Lower lobe of right lung (tissue), 2 donors: ENCODE measurements around the gene GGNBP2. TPM values are rescaled to one million over a fixed set of nuclear protein-coding genes. Genes with fewer than 3 reads are reported as not detected.

Source experiments
- ATAC-seq, 2 donors: fragments of 200-7000 bp; cut with Tn5 transposase; one replicate each; pipeline ENCODE4 v1.9.1; 2020 to 2022; ENCODE audit warnings: mild to moderate bottlenecking in 2 of 2, moderate library complexity in 2 of 2
- DNase-seq: peaks from one replicate; pipeline ENCODE4 v3.0.0-alpha.2; 2020
- H3K27ac ChIP-seq: fragments of 200-600 bp; one replicate; pipeline ENCODE4 v1.8.0; 2022
- H3K27me3 ChIP-seq: fragments of 200-600 bp; one replicate; pipeline ENCODE4 v1.8.0; 2022; ENCODE audit warnings: low read depth
- H3K36me3 ChIP-seq: fragments of 200-600 bp; one replicate; pipeline ENCODE4 v1.8.0; 2022; ENCODE audit warnings: mild to moderate bottlenecking
- H3K4me1 ChIP-seq: fragments of 200-600 bp; one replicate; pipeline ENCODE4 v1.8.0; 2022
- H3K4me3 ChIP-seq: fragments of 200-600 bp; one replicate; pipeline ENCODE4 v1.8.0; 2022; ENCODE audit warnings: mild to moderate bottlenecking
- H3K9me3 ChIP-seq: fragments of 200-600 bp; one replicate; pipeline ENCODE4 v1.8.0; 2022
- intact Hi-C: fragments of 100-400 bp; cut with DNase I; formaldehyde crosslinking; loops from one replicate; pipeline ENCODE4 v1.11.0; 2022
- total RNA-seq: library from RNA; stranded (reverse); fragmentation: NEBNext Ultra II Directional; extraction: Animal tissue kit (Norgen Biotek cat#: 25700); gene quantifications from one replicate; pipeline ENCODE4 v1.2.1, GENCODE V29; 2021
- TF ChIP-seq, protein P1 (sequence below): fragments of 200-600 bp; IDR thresholded peaks from one replicate; pipeline ENCODE4 v1.8.0; 2022; ENCODE audit warnings: antibody characterized with exemption, mild to moderate bottlenecking
- donor health status: DM: no; HTN: yes; CAD: no; lungs with severe emphysema.

The GGNBP2 gene
- total RNA-seq, 1 donor from 2014 or later = 74.8 TPM

DNA sequence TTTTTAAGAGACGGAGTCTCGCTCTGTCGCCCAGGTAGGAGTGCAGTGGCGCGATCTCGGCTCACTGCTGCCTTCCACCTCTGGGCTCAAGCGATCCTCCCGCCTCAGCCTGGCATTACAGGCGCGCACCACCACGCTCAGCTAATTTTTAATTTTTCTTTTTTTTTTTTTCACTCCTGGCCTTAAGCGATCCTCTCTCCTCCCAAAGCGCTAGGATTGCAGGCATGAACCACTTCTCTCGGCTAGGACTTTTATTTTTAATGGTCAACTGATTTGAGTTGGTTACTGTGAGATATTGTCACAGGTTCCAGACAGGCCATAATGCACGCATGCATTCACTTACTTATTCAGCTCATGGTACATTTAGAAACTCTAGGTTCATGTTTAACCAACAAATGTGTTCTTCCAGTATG lies 9.0 kb upstream of the GGNBP2 start:
- Histone ChIP-seq H3K36me3 (peaks cover 38% of the 10 kb centered on the region), H3K4me3 (peak overlapping the region; percentile 89), H3K27ac (peak overlapping the region; percentile 98), H3K27me3 (no peaks in the 10 kb centered on the region), H3K4me1 (peaks cover 10% of the 10 kb centered on the region), H3K9me3 (no peaks in the 10 kb centered on the region)
- TF ChIP-seq, protein P1, sequence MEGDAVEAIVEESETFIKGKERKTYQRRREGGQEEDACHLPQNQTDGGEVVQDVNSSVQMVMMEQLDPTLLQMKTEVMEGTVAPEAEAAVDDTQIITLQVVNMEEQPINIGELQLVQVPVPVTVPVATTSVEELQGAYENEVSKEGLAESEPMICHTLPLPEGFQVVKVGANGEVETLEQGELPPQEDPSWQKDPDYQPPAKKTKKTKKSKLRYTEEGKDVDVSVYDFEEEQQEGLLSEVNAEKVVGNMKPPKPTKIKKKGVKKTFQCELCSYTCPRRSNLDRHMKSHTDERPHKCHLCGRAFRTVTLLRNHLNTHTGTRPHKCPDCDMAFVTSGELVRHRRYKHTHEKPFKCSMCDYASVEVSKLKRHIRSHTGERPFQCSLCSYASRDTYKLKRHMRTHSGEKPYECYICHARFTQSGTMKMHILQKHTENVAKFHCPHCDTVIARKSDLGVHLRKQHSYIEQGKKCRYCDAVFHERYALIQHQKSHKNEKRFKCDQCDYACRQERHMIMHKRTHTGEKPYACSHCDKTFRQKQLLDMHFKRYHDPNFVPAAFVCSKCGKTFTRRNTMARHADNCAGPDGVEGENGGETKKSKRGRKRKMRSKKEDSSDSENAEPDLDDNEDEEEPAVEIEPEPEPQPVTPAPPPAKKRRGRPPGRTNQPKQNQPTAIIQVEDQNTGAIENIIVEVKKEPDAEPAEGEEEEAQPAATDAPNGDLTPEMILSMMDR = no peak
- ATAC-seq (peak; percentile 39 to 51), DNase-seq (no peak)
- intact Hi-C loops = no loop called here

DNA sequence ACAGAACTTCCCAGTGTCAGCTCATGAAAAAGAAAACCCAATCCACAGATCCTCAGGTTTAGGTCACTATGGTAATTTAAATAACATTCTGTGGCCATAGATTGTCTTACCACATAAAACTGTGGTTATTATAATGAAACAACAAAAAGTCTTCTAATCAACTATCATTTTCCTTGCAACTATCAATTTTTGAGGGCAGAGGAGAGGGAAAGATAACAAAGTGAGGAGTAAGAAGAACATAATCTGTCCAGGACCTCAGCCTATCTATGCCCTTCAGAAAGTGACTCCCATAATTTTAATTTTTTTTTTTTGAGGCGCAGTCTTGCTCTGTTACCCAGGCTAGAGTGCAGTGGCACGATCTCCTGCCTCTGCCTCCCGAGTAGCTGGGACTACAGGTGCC lies 4.0 kb upstream of the GGNBP2 start:
- intact Hi-C loops = no loop called here
- Histone ChIP-seq H3K36me3 (peaks cover 14% of the 10 kb centered on the region), H3K9me3 (no peaks in the 10 kb centered on the region), H3K4me3 (no peak overlapping the region), H3K4me1 (peaks cover 12% of the 10 kb centered on the region), H3K27ac (no peak overlapping the region), H3K27me3 (no peaks in the 10 kb centered on the region)
- TF ChIP-seq, protein P1 = no peak
- ATAC-seq (no peak), DNase-seq (no peak)

DNA sequence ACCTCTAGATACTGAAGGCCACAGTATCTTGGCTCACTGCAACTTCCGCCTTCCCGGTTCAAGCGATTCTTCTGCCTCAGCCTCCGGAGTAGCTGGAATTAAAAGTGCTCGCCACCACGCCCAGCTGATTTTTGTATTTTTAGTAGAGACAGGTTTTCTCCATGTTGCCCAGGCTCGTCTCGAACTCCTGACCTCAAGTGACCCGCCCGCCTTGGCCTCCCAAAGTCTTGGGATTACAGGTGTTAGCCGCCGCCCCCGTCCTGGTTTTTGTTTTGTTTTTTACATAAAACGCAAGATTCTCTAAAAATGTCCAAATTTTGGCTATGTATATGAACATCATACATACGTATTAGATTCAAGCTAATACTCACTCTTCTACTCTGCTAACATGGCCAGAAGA lies 2.0 kb upstream of the GGNBP2 start:
- no peak for DNase-seq
- no peak for ATAC-seq
- Histone ChIP-seq H3K4me3 (no peak overlapping the region), H3K27ac (no peak overlapping the region), H3K27me3 (no peaks in the 10 kb centered on the region), H3K36me3 (peaks cover 6% of the 10 kb centered on the region), H3K4me1 (peaks cover 31% of the 10 kb centered on the region), H3K9me3 (no peaks in the 10 kb centered on the region)
- intact Hi-C loops = no loop called here
- TF ChIP-seq, protein P1 = no peak

DNA sequence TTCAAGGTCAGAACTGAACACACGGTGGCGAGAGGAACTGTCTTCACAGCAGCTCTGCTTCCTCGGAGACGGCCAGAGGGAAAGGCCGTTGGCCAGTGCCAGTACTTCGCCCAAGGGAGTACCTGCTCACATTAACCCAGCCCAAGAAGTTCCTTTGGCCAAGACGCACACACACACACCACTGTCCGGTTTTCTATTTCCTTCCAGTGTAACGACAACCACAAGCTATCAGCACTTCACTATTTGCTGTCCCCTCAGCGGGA lies 744 bp upstream of the GGNBP2 start:
- intact Hi-C loops = no loop called here
- Histone ChIP-seq H3K4me1 (peaks cover 43% of the 10 kb centered on the region), H3K36me3 (no peaks in the 10 kb centered on the region), H3K9me3 (no peaks in the 10 kb centered on the region), H3K27me3 (no peaks in the 10 kb centered on the region), H3K27ac (peak overlapping the region; percentile 99), H3K4me3 (peak overlapping the region; percentile 91)
- ATAC-seq (peak; percentile 3 to 15), DNase-seq (peak; percentile 61)
- TF ChIP-seq, protein P1 = no peak

DNA sequence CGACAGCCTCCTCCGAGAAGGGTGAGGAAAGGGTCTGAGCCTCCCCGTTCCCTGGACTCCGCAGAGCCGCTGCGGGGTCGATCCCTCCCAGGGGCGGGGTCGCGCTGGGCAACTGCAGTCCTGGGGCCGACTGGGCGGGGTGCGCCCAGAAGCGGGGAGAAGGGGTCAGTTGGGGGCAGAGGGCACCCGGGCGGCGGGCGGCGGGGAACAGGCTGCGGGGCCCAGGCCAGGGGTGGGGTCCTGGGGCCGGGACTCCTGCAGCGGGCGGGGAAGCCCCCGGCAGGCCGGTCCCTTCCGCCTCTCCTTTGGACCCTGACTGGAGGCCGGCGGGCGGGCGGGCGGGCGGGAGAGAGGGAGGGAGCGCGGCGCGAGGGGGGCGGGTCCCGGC lies 352 bp downstream of the GGNBP2 start:
- TF ChIP-seq, protein P1 = no peak
- Histone ChIP-seq H3K27ac (peak overlapping the region; percentile 99), H3K9me3 (no peaks in the 10 kb centered on the region), H3K27me3 (no peaks in the 10 kb centered on the region), H3K4me3 (peak overlapping the region; percentile 91), H3K36me3 (no peaks in the 10 kb centered on the region), H3K4me1 (peaks cover 52% of the 10 kb centered on the region)
- intact Hi-C loops = no loop called here
- DNase-seq = no peak
- peak; percentile 65 to 72 for ATAC-seq
